A549 (cell line): Measurements from ENCODE around the gene GP1BA.

Experiments used
- CTCF ChIP-seq: fragments of >200 bp; sonication (Bioruptor Twin); formaldehyde crosslinking; IDR thresholded peaks from 3 replicates; pipeline ENCODE4 v1.5.1; 2016
- GATA3 ChIP-seq: IDR thresholded peaks from 2 replicates; pipeline ENCODE4 v1.6.1; 2012; ENCODE audit warnings: borderline replicate concordance
- KDM5A ChIP-seq: fragments of 200-600 bp; sonication (generic); IDR thresholded peaks from 2 replicates; pipeline ENCODE4 v1.6.1; 2016; ENCODE audit warnings: antibody characterized with exemption, mild to moderate bottlenecking
- MAFK ChIP-seq: fragments of 450-650 bp; IDR thresholded peaks from 2 replicates; pipeline ENCODE4 v1.6.1; 2014; ENCODE audit not compliant: partially characterized antibody
- NR3C1 ChIP-seq: fragments of >200 bp; sonication (Bioruptor Twin); formaldehyde crosslinking; IDR thresholded peaks from 3 replicates; pipeline ENCODE4 v1.6.1; 2017
- SMC3 ChIP-seq: fragments of >200 bp; sonication (Bioruptor Twin); formaldehyde crosslinking; IDR thresholded peaks from 3 replicates; pipeline ENCODE4 v1.6.1; 2018; ENCODE audit warnings: inconsistent platforms

- TF ChIP-seq SMC3 = no peak
- TF ChIP-seq KDM5A = no peak
- TF ChIP-seq GATA3 = no peak; the same call in 1 of the 2 replicates
- no peak for TF ChIP-seq NR3C1
- no peak for TF ChIP-seq MAFK
- TF ChIP-seq CTCF = no peak
Observed at GRCh38 chr17:4948166-4948930, 16.3 kb downstream of the GP1BA start, which contains the start of gene PFN1.
